WTC11 (cell line): ENCODE data around the gene TMEM238. TPM values are rescaled to one million over a fixed set of nuclear protein-coding genes. Genes with fewer than 3 reads are reported as not detected.

ENCODE experiments used
- ATAC-seq: fragments of 200-7000 bp; cut with Tn5 transposase; 2 replicates; pipeline ENCODE4 v1.10.0; 2021; ENCODE audit warnings: mild to moderate bottlenecking, moderate library complexity
- CTCF ChIA-PET: fragments of 300-600 bp; sonication (Branson Sonifier 250); formaldehyde crosslinking; loops from one replicate; lab custom pipeline; 2021; ENCODE audit warnings: antibody characterized with exemption; lab: Charles Lee
- POLR2A ChIA-PET: fragments of 350-600 bp; sonication (Branson Sonifier 250); formaldehyde crosslinking; loops from one replicate; lab custom pipeline; 2021; ENCODE audit warnings: antibody characterized with exemption; lab: Charles Lee
- DNase-seq: peaks from one replicate; pipeline ENCODE4 v3.0.0; 2021; ENCODE audit warnings: low spot score
- H3K27ac Mint-ChIP-seq: 2 replicates; pipeline ENCODE4 v1.8.0; 2021; ENCODE audit warnings: mixed read lengths
- H3K27me3 Mint-ChIP-seq: 2 replicates; pipeline ENCODE4 v1.8.0; 2021; ENCODE audit warnings: low read depth, mild to moderate bottlenecking, moderate library complexity, mixed read lengths
- H3K36me3 Mint-ChIP-seq: 2 replicates; pipeline ENCODE4 v1.8.0; 2021; ENCODE audit warnings: mixed read lengths
- H3K4me1 Mint-ChIP-seq: 2 replicates; pipeline ENCODE4 v1.8.0; 2022; ENCODE audit warnings: mixed read lengths
- H3K4me3 Mint-ChIP-seq: 2 replicates; pipeline ENCODE4 v1.8.0; 2021; ENCODE audit warnings: mild to moderate bottlenecking, moderate library complexity, mixed read lengths
- H3K9me3 Mint-ChIP-seq: 2 replicates; pipeline ENCODE4 v1.8.0; 2021; ENCODE audit warnings: mixed read lengths
- ESRRA ChIP-seq: sonication (generic); formaldehyde crosslinking; IDR thresholded peaks from 2 replicates; pipeline ENCODE4 v1.8.1; 2022; ENCODE audit warnings: mild to moderate bottlenecking, missing genetic modification reagents, borderline replicate concordance
- FOXJ3 ChIP-seq: sonication (generic); formaldehyde crosslinking; IDR thresholded peaks from 2 replicates; pipeline ENCODE4 v1.9.0; 2021; ENCODE audit warnings: missing genetic modification reagents, mild to moderate bottlenecking, borderline replicate concordance
- FOXK1 ChIP-seq: sonication (generic); formaldehyde crosslinking; IDR thresholded peaks from 2 replicates; pipeline ENCODE4 v1.8.0; 2022; ENCODE audit warnings: mild to moderate bottlenecking, moderate library complexity, missing genetic modification reagents
- NFE2L1 ChIP-seq: sonication (generic); formaldehyde crosslinking; IDR thresholded peaks from 2 replicates; pipeline ENCODE4 v1.8.1; 2023; ENCODE audit warnings: missing genetic modification reagents
- NR2C2 ChIP-seq: sonication (generic); formaldehyde crosslinking; IDR thresholded peaks from 2 replicates; pipeline ENCODE4 v1.8.0; 2022; ENCODE audit warnings: mild to moderate bottlenecking, missing genetic modification reagents
- NR3C1 ChIP-seq: sonication (generic); formaldehyde crosslinking; conservative IDR thresholded peaks from 2 replicates; pipeline ENCODE4 v1.8.1; 2023; ENCODE audit warnings: low read depth, mild to moderate bottlenecking, missing genetic modification reagents
- OVOL2 ChIP-seq: fragments of 250-450 bp; sonication (Bioruptor Pico); IDR thresholded peaks from 2 replicates; pipeline ENCODE4 v1.9.0; 2021; ENCODE audit warnings: mild to moderate bottlenecking, borderline replicate concordance
- RORB ChIP-seq: fragments of 250-450 bp; sonication (Bioruptor Pico); IDR thresholded peaks from 2 replicates; pipeline ENCODE4 v1.9.0; 2021; ENCODE audit warnings: mild to moderate bottlenecking
- TP53 ChIP-seq: sonication (generic); formaldehyde crosslinking; IDR thresholded peaks from 2 replicates; pipeline ENCODE4 v1.8.1; 2023; ENCODE audit warnings: mild to moderate bottlenecking, missing genetic modification reagents
- ZNF317 ChIP-seq: sonication (generic); formaldehyde crosslinking; IDR thresholded peaks from 2 replicates; pipeline ENCODE4 v1.8.1; 2023; ENCODE audit warnings: low read depth, mild to moderate bottlenecking, moderate library complexity, missing genetic modification reagents, borderline replicate concordance
- total RNA-seq: library from RNA; stranded (reverse); gene quantifications from 3 replicates; pipeline ENCODE4 v1.2.3, GENCODE V29; 2021
- TF ChIP-seq, protein P1 (sequence below): sonication (generic); formaldehyde crosslinking; IDR thresholded peaks from 2 replicates; pipeline ENCODE4 v1.8.1; 2022; ENCODE audit warnings: low read depth, mild to moderate bottlenecking, moderate library complexity, missing genetic modification reagents, borderline replicate concordance
- TF ChIP-seq, protein P2 (sequence below): sonication (generic); formaldehyde crosslinking; IDR thresholded peaks from 2 replicates; pipeline ENCODE4 v1.8.0; 2023; ENCODE audit warnings: missing genetic modification reagents
- TF ChIP-seq, protein P3 (sequence below): fragments of 250-450 bp; sonication (Bioruptor Pico); IDR thresholded peaks from 2 replicates; pipeline ENCODE4 v1.9.0; 2021; ENCODE audit warnings: mild to moderate bottlenecking, borderline replicate concordance
- TF ChIP-seq, protein P4 (sequence below): fragments of 200-600 bp; IDR thresholded peaks from 2 replicates; pipeline ENCODE4 v1.8.0; 2022; ENCODE audit warnings: antibody characterized with exemption
- TF ChIP-seq, protein P5 (sequence below): sonication (generic); formaldehyde crosslinking; IDR thresholded peaks from 2 replicates; pipeline ENCODE4 v1.8.1; 2023; ENCODE audit warnings: mild to moderate bottlenecking, missing genetic modification reagents
- TF ChIP-seq, protein P6 (sequence below): sonication (generic); formaldehyde crosslinking; conservative IDR thresholded peaks from 2 replicates; pipeline ENCODE4 v1.8.1; 2023; ENCODE audit warnings: mild to moderate bottlenecking, low read depth, missing genetic modification reagents, moderate library complexity
- TF ChIP-seq, protein P7 (sequence below): sonication (generic); formaldehyde crosslinking; IDR thresholded peaks from 2 replicates; pipeline ENCODE4 v1.8.1; 2023; ENCODE audit warnings: mild to moderate bottlenecking, missing genetic modification reagents, moderate library complexity

Gene TMEM238
- total RNA-seq, 1 experiment from 2014 or later, result 8.3 TPM

DNA sequence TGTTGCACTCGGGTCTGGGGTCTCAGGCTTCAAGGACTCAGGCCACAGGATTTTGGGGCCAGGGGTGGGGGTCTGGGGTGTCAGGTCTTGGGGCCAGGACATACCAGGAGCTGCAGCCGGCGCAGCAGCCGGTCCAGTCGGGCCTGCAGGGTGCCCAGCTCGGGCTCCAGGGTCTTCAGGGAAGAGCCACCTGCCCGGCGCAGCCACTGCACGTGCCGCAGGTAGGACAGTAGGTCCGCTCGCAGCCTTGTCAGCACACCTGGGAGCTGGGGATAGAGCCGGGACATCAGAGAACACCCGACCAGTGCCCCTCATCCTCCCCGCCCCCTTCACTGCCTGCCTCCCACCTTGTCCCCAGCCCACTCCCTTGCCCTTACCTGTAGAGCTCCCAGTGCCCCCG is 16.0 kb downstream of the TMEM238 start (continued):
- TF ChIP-seq, protein P1, sequence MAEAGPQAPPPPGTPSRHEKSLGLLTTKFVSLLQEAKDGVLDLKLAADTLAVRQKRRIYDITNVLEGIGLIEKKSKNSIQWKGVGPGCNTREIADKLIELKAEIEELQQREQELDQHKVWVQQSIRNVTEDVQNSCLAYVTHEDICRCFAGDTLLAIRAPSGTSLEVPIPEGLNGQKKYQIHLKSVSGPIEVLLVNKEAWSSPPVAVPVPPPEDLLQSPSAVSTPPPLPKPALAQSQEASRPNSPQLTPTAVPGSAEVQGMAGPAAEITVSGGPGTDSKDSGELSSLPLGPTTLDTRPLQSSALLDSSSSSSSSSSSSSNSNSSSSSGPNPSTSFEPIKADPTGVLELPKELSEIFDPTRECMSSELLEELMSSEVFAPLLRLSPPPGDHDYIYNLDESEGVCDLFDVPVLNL, result no peak
- TF ChIP-seq, all 79 proteins: peak for 0

DNA sequence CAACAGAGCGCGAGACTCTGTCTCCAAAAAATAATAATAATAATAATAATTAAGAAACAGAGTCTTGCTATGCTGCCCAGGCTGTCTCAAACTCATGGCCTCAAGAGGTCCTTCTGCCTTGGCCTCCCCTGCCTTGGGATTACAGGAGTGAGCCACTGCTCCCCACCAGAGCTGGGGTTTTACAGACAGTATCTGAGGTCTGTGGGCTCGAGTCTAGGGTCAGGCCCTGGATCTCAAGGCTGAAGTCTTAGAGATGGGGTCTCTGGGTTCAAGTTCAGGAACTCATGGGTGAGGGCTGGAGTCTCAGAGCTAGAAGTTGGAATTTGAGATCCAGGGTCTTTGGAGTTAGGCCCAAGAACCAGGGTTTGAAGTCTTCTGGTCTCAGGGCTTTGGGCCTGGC is 17.3 kb downstream of the TMEM238 start:
- CTCF ChIA-PET, result interaction anchor here (1.0 to 1.3 kb wide), 3 partner anchors 9 to 52 kb away, joined by 3 to 4 read pairs (median 3); no protein-coding TSS in a partner anchor
- TF ChIP-seq, protein P2, sequence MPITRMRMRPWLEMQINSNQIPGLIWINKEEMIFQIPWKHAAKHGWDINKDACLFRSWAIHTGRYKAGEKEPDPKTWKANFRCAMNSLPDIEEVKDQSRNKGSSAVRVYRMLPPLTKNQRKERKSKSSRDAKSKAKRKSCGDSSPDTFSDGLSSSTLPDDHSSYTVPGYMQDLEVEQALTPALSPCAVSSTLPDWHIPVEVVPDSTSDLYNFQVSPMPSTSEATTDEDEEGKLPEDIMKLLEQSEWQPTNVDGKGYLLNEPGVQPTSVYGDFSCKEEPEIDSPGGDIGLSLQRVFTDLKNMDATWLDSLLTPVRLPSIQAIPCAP (CRISPR knock-in tag), result no peak
- TF ChIP-seq, protein P3, sequence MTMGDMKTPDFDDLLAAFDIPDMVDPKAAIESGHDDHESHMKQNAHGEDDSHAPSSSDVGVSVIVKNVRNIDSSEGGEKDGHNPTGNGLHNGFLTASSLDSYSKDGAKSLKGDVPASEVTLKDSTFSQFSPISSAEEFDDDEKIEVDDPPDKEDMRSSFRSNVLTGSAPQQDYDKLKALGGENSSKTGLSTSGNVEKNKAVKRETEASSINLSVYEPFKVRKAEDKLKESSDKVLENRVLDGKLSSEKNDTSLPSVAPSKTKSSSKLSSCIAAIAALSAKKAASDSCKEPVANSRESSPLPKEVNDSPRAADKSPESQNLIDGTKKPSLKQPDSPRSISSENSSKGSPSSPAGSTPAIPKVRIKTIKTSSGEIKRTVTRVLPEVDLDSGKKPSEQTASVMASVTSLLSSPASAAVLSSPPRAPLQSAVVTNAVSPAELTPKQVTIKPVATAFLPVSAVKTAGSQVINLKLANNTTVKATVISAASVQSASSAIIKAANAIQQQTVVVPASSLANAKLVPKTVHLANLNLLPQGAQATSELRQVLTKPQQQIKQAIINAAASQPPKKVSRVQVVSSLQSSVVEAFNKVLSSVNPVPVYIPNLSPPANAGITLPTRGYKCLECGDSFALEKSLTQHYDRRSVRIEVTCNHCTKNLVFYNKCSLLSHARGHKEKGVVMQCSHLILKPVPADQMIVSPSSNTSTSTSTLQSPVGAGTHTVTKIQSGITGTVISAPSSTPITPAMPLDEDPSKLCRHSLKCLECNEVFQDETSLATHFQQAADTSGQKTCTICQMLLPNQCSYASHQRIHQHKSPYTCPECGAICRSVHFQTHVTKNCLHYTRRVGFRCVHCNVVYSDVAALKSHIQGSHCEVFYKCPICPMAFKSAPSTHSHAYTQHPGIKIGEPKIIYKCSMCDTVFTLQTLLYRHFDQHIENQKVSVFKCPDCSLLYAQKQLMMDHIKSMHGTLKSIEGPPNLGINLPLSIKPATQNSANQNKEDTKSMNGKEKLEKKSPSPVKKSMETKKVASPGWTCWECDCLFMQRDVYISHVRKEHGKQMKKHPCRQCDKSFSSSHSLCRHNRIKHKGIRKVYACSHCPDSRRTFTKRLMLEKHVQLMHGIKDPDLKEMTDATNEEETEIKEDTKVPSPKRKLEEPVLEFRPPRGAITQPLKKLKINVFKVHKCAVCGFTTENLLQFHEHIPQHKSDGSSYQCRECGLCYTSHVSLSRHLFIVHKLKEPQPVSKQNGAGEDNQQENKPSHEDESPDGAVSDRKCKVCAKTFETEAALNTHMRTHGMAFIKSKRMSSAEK, result no peak
- TF ChIP-seq TP53 (CRISPR knock-in tag), result no peak
- TF ChIP-seq NR3C1 (CRISPR knock-in tag), result no peak
- TF ChIP-seq, protein P4, sequence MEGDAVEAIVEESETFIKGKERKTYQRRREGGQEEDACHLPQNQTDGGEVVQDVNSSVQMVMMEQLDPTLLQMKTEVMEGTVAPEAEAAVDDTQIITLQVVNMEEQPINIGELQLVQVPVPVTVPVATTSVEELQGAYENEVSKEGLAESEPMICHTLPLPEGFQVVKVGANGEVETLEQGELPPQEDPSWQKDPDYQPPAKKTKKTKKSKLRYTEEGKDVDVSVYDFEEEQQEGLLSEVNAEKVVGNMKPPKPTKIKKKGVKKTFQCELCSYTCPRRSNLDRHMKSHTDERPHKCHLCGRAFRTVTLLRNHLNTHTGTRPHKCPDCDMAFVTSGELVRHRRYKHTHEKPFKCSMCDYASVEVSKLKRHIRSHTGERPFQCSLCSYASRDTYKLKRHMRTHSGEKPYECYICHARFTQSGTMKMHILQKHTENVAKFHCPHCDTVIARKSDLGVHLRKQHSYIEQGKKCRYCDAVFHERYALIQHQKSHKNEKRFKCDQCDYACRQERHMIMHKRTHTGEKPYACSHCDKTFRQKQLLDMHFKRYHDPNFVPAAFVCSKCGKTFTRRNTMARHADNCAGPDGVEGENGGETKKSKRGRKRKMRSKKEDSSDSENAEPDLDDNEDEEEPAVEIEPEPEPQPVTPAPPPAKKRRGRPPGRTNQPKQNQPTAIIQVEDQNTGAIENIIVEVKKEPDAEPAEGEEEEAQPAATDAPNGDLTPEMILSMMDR, result no peak
- no peak for TF ChIP-seq ZNF317 (CRISPR knock-in tag)
- TF ChIP-seq, protein P5, sequence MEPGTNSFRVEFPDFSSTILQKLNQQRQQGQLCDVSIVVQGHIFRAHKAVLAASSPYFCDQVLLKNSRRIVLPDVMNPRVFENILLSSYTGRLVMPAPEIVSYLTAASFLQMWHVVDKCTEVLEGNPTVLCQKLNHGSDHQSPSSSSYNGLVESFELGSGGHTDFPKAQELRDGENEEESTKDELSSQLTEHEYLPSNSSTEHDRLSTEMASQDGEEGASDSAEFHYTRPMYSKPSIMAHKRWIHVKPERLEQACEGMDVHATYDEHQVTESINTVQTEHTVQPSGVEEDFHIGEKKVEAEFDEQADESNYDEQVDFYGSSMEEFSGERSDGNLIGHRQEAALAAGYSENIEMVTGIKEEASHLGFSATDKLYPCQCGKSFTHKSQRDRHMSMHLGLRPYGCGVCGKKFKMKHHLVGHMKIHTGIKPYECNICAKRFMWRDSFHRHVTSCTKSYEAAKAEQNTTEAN (CRISPR knock-in tag), result no peak
- TF ChIP-seq RORB (CRISPR knock-in tag), result no peak
- TF ChIP-seq FOXK1 (CRISPR knock-in tag), result no peak
- TF ChIP-seq OVOL2 (CRISPR knock-in tag), result no peak
- TF ChIP-seq NFE2L1 (CRISPR knock-in tag), result no peak
- TF ChIP-seq, protein P6, sequence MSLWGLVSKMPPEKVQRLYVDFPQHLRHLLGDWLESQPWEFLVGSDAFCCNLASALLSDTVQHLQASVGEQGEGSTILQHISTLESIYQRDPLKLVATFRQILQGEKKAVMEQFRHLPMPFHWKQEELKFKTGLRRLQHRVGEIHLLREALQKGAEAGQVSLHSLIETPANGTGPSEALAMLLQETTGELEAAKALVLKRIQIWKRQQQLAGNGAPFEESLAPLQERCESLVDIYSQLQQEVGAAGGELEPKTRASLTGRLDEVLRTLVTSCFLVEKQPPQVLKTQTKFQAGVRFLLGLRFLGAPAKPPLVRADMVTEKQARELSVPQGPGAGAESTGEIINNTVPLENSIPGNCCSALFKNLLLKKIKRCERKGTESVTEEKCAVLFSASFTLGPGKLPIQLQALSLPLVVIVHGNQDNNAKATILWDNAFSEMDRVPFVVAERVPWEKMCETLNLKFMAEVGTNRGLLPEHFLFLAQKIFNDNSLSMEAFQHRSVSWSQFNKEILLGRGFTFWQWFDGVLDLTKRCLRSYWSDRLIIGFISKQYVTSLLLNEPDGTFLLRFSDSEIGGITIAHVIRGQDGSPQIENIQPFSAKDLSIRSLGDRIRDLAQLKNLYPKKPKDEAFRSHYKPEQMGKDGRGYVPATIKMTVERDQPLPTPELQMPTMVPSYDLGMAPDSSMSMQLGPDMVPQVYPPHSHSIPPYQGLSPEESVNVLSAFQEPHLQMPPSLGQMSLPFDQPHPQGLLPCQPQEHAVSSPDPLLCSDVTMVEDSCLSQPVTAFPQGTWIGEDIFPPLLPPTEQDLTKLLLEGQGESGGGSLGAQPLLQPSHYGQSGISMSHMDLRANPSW, result no peak
- TF ChIP-seq, protein P7, sequence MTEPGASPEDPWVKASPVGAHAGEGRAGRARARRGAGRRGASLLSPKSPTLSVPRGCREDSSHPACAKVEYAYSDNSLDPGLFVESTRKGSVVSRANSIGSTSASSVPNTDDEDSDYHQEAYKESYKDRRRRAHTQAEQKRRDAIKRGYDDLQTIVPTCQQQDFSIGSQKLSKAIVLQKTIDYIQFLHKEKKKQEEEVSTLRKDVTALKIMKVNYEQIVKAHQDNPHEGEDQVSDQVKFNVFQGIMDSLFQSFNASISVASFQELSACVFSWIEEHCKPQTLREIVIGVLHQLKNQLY (CRISPR knock-in tag), result no peak
- no peak for TF ChIP-seq ESRRA (CRISPR knock-in tag)
- TF ChIP-seq NR2C2 (CRISPR knock-in tag), result no peak
- TF ChIP-seq FOXJ3 (CRISPR knock-in tag), result no peak
- TF ChIP-seq, all 79 proteins: peak for 0
- Mint-ChIP-seq H3K27me3 (peaks cover 74% of the 10 kb centered on the region), H3K4me3 (no peak overlapping the region), H3K9me3 (no peaks in the 10 kb centered on the region), H3K36me3 (no peaks in the 10 kb centered on the region), H3K27ac (no peak overlapping the region), H3K4me1 (peaks cover 7% of the 10 kb centered on the region)
- DNase-seq (no peak), ATAC-seq (no peak)
- POLR2A ChIA-PET, result no interaction called here
